ENCODE data around the gene ITPRIPL1.

- TF ChIP-seq POLR2AphosphoS5 (IDR thresholded peaks at IDR 0.05; ENCODE audit: insufficient read depth in 1 of 2, low read depth in 1 of 2) (no peak), CTCF (IDR thresholded peaks at IDR 0.05) (no peak)
Observed at GRCh38 chr2:96276787-96277499, 48.2 kb upstream of the ITPRIPL1 start.

Measured in vagina (tissue), 2 donors.